Mononuclear cell (primary cell): Measurements from ENCODE around the gene CD28. TPM values are rescaled to one million over a fixed set of nuclear protein-coding genes. Genes with fewer than 3 reads are reported as not detected.

ENCODE experiments used
- H3K27me3 ChIP-seq: 2 replicates; pipeline ENCODE4 v1.6.0; 2011; ENCODE audit warnings: low read length, control low read depth; ENCODE audit not compliant: insufficient read depth
- H3K4me1 ChIP-seq: 2 replicates; pipeline ENCODE4 v1.5.1; 2011; ENCODE audit warnings: mild to moderate bottlenecking, low read length, control low read depth; ENCODE audit not compliant: insufficient read depth
- H3K4me3 ChIP-seq: 2 replicates; pipeline ENCODE4 v1.5.1; 2011; ENCODE audit warnings: mild to moderate bottlenecking, low read length, moderate library complexity
- H3K9me3 ChIP-seq: 2 replicates; pipeline ENCODE4 v1.5.1; 2011; ENCODE audit warnings: low read depth, mild to moderate bottlenecking, control low read depth, low read length
- total RNA-seq: library from RNA; depleted of rRNA; stranded (reverse); fragments of >200 nt; gene quantifications from one replicate; pipeline ENCODE4 v1.2.3, GENCODE V29; 2012

The CD28 gene
- total RNA-seq, 1 donor, result 85.3 TPM

DNA sequence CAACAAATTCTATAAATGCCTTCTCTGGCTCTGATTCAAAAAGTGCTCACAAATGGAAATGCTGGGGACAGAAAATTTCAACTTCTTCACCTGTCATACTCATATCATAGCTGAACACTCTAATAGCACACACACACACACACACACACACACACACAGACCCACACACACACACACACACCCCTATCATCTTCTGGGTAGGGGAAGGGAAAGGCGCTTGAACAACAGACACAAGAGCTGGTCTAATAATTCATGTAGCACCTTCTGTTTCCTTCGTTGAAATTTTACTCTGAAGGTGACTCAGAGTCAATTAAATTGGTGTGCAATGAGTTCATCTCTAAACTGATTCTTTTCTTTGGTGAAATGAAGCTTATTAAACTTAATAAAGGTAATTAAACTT, 32.9 kb downstream of the CD28 start:
- no peaks in the 10 kb centered on the region for H3K27me3 ChIP-seq
- H3K9me3 ChIP-seq, result no peaks in the 10 kb centered on the region
- H3K4me3 ChIP-seq, result no peak overlapping the region
- peaks cover 36% of the 10 kb centered on the region for H3K4me1 ChIP-seq

DNA sequence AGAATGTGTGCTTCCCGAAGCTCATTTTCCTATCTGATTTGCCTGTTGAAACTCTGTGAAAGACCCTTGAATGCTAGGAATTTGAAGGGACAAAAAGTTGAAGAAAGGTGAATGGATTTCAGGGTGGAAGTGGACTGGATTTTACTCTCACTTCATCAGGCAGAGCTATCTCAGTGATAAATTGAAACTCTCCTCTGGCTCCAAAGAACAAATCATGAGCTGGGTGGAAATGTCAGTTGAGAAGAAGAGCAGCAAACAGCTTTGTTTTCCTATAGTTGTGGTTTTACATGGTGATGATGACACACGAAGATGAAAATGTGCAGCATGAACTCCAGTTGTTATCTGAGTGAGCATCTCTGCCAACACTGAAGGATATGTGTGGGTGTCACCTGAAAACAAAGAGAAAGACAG, 34.4 kb downstream of the CD28 start:
- Histone ChIP-seq H3K4me1 (peaks cover 36% of the 10 kb centered on the region), H3K27me3 (no peaks in the 10 kb centered on the region), H3K4me3 (no peak overlapping the region), H3K9me3 (no peaks in the 10 kb centered on the region)

DNA sequence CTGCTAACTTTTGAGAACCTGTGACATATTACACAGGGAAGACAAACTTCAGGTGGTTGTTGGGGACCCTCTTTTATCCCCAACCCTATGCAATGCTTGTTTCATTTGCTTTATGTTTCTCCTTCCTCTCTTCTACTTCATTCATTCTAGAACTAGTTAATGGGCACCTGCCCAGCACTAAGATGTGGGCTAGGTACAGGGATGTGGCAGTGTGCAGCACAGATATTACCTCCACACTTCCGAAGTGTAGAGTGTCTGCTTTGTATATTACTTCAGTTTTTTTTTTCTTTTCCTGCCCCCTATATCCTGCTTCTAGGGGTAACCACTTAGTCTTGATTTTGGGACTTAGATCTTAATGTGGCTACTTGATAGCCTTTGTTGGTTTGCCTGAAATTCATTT, 35.1 kb downstream of the CD28 start:
- Histone ChIP-seq H3K9me3 (no peaks in the 10 kb centered on the region), H3K27me3 (no peaks in the 10 kb centered on the region), H3K4me1 (peaks cover 33% of the 10 kb centered on the region), H3K4me3 (no peak overlapping the region)

DNA sequence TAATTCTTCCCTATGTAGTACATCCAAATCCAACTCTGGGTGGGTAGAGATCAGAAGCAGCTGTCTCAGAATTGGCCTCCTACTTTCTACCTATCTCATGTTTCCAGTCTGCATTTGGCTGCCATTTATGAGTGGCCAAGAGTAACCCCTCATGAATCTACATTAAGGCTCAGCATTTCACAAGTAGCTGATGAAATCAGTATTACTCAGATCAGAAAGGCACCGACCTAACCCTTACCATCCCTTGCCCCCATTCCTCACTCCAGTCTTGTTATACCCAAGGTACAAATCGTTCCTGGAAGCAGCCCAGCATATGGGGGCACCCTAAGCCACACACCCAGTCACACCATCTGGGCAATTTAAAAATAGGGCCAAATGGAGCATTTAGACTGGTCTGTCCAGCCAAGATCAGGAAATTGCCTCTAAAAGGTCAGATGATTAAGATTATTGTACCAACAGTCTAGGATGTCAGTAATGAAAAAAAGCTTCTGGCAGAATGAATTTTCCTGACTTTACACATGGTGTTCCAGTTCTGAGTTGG, 37.1 kb downstream of the CD28 start:
- no peaks in the 10 kb centered on the region for H3K27me3 ChIP-seq
- H3K9me3 ChIP-seq, result no peaks in the 10 kb centered on the region
- no peak overlapping the region for H3K4me3 ChIP-seq
- peaks cover 24% of the 10 kb centered on the region for H3K4me1 ChIP-seq

GRCh38 chr2:203744091-203744490, 37.7 kb downstream of the CD28 start:
- Histone ChIP-seq H3K9me3 (no peaks in the 10 kb centered on the region), H3K4me3 (no peak overlapping the region), H3K4me1 (peaks cover 24% of the 10 kb centered on the region), H3K27me3 (no peaks in the 10 kb centered on the region)

DNA sequence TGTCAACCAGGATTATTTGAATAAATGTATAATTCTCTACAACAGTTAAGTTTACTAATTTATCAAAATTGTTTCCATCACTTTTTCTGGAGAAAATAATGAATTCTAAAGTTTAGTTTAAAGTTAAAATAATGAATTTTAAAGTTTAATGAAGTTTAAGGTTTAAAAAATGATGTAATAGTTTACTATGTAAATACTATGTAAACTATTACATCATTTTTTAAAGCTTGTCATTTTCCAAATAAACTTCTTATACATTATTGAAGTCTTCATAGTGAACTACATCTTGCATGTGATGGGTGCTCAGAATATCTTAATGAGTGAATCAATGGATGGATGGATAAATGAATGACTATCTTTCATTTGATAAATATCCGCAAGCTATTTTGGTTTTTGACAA, 38.8 kb downstream of the CD28 start:
- Histone ChIP-seq H3K4me1 (peaks cover 19% of the 10 kb centered on the region), H3K27me3 (no peaks in the 10 kb centered on the region), H3K9me3 (no peaks in the 10 kb centered on the region), H3K4me3 (no peak overlapping the region)

- Histone ChIP-seq H3K4me3 (no peak overlapping the region), H3K4me1 (peaks cover 3% of the 10 kb centered on the region), H3K27me3 (no peaks in the 10 kb centered on the region), H3K9me3 (no peaks in the 10 kb centered on the region)
Observed at GRCh38 chr2:203748331-203749126, 42.1 kb downstream of the CD28 start.

- H3K4me1 ChIP-seq, result peaks cover 3% of the 10 kb centered on the region
- H3K27me3 ChIP-seq, result no peaks in the 10 kb centered on the region
- H3K9me3 ChIP-seq, result peaks cover under 1% of the 10 kb centered on the region
- H3K4me3 ChIP-seq, result no peak overlapping the region
Observed at GRCh38 chr2:203750346-203751068, 44.1 kb downstream of the CD28 start.

DNA sequence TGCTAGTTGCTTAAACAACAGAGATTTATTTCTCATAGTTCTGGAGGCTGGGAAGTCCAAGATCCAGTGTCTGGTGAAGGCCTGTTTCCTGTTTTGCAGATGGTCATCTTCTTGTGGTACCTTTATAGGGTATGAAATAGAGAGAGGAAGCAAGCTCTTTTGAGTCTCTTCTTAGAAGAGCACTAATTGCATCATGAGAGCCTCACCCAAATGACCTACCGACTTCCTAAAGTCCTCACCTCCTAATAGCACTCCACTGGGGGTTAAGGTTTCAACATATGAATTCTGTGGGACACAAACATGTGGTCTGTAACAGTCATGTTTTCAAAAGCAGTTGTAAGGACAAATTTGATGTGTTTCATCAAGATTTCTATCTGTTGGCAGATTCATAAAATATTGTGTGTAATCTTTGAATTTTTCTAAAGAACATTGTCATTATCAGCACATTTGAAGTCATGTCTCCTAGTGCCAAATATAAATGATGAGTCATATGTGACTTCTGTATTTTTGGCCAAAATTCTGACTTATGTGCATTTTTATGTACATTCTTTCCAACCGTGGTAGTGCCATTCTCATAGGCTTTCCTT, 45.3 kb downstream of the CD28 start:
- peaks cover 3% of the 10 kb centered on the region for H3K4me1 ChIP-seq
- H3K9me3 ChIP-seq, result peaks cover 13% of the 10 kb centered on the region

GRCh38 chr2:203756161-203756560, 49.7 kb downstream of the CD28 start:
- H3K27me3 ChIP-seq, result no peaks in the 10 kb centered on the region
- peaks cover 13% of the 10 kb centered on the region for H3K9me3 ChIP-seq
- H3K4me3 ChIP-seq, result no peak overlapping the region
- peaks cover 3% of the 10 kb centered on the region for H3K4me1 ChIP-seq

More for the DNA sequence above, 45.3 kb downstream of the CD28 start:
- Histone ChIP-seq H3K4me3 (no peak overlapping the region), H3K27me3 (no peaks in the 10 kb centered on the region)

GRCh38 chr2:203758841-203759689, 52.6 kb downstream of the CD28 start:
- Histone ChIP-seq H3K9me3 (peaks cover 13% of the 10 kb centered on the region), H3K27me3 (no peaks in the 10 kb centered on the region), H3K4me1 (peaks cover under 1% of the 10 kb centered on the region), H3K4me3 (no peak overlapping the region)

DNA sequence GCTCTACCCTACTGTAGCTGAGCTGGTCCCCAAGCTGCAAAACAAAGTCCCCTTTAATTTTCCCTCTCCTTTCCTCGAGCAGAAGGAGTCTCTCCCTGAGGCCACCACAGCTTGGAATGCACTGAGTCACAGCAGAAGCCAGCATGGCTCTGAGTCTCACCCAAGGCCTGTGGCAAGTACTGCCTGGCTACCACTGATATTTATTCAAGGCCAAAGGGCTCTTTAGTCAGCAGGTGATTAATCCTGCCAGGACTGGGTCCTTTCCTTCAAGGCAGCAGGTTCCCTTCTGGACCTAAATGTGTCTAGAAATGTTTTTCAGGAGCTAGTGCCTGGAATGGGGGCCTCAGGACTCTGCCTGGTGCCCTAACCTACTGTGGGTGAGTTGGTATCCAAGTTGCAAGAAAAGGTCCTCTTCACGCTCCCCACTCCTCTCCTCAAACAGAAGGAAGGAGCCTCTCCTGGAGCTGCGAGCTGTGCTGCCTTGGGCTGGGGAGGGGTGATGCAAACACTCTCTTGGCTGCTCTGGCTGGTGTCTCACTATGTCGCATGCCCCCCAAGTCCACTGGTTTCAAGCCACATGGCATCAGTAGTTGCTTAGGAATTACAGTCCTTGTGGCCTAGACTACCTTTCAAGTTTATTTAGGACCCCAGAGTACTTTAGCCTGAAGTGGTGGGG, 53.4 kb downstream of the CD28 start:
- Histone ChIP-seq H3K27me3 (no peaks in the 10 kb centered on the region), H3K9me3 (peaks cover 13% of the 10 kb centered on the region), H3K4me3 (no peak overlapping the region), H3K4me1 (peaks cover 8% of the 10 kb centered on the region)

- H3K4me3 ChIP-seq, result no peak overlapping the region
- H3K27me3 ChIP-seq, result no peaks in the 10 kb centered on the region
- H3K9me3 ChIP-seq, result peaks cover 6% of the 10 kb centered on the region
- H3K4me1 ChIP-seq, result peaks cover 9% of the 10 kb centered on the region
Observed at GRCh38 chr2:203761121-203761520, 54.7 kb downstream of the CD28 start.
